MM.1S (cell line): ENCODE measurements around the gene SQSTM1.

Experiments
- DNase-seq: peaks from one replicate; pipeline ENCODE4 v3.0.0-alpha.2; 2015
- H2AFZ ChIP-seq: fragments of 300-600 bp; sonication (generic); 2 replicates; pipeline ENCODE4 v1.6.0; 2016; ENCODE audit warnings: antibody characterized with exemption, low read length
- H3F3A ChIP-seq: fragments of 300-600 bp; sonication (generic); 2 replicates; pipeline ENCODE4 v1.6.1; 2016; ENCODE audit warnings: mild to moderate bottlenecking, antibody characterized with exemption, low read length, moderate library complexity, mixed read lengths; ENCODE audit not compliant: insufficient read depth
- H3K27ac ChIP-seq: fragments of 300-600 bp; sonication (generic); 2 replicates; pipeline ENCODE4 v1.5.1; 2016; ENCODE audit warnings: mild to moderate bottlenecking, low read length
- H3K27me3 ChIP-seq: fragments of 300-600 bp; sonication (generic); replicated peaks from 2 replicates; pipeline ENCODE4 v1.6.0; 2016; ENCODE audit warnings: low read length; ENCODE audit not compliant: insufficient read depth
- H3K36me3 ChIP-seq: fragments of 300-600 bp; sonication (generic); replicated peaks from 2 replicates; pipeline ENCODE4 v1.6.1; 2016; ENCODE audit warnings: mild to moderate bottlenecking, low read length, mixed read lengths; ENCODE audit not compliant: insufficient read depth
- H3K4me1 ChIP-seq: fragments of 300-600 bp; sonication (generic); 2 replicates; pipeline ENCODE4 v1.6.1; 2016; ENCODE audit warnings: low read length, mixed read lengths
- H3K4me2 ChIP-seq: fragments of 300-600 bp; sonication (generic); 2 replicates; pipeline ENCODE4 v1.6.0; 2016; ENCODE audit warnings: low read depth, low read length
- H3K4me3 ChIP-seq: fragments of 300-600 bp; sonication (generic); 2 replicates; pipeline ENCODE4 v1.5.1; 2016; ENCODE audit warnings: low read length, mixed read lengths
- H3K79me2 ChIP-seq: fragments of 300-600 bp; sonication (generic); 2 replicates; pipeline ENCODE4 v1.6.1; 2016; ENCODE audit warnings: mixed run types, low read length, mixed read lengths
- H3K9ac ChIP-seq: fragments of 300-600 bp; sonication (generic); 2 replicates; pipeline ENCODE4 v1.6.1; 2016; ENCODE audit warnings: low read length, mixed read lengths
- H3K9me2 ChIP-seq: fragments of 300-600 bp; sonication (generic); replicated peaks from 2 replicates; pipeline ENCODE4 v1.6.1; 2016; ENCODE audit warnings: mild to moderate bottlenecking, low read length, mixed read lengths; ENCODE audit not compliant: insufficient read depth
- H3K9me3 ChIP-seq: fragments of 300-600 bp; sonication (generic); replicated peaks from 2 replicates; pipeline ENCODE4 v1.6.1; 2016; ENCODE audit warnings: mild to moderate bottlenecking, low read length, mixed read lengths; ENCODE audit not compliant: insufficient read depth
- H4K20me1 ChIP-seq: fragments of 300-600 bp; sonication (generic); 2 replicates; pipeline ENCODE4 v1.6.1; 2016; ENCODE audit warnings: mild to moderate bottlenecking, low read length, moderate library complexity, mixed read lengths; ENCODE audit not compliant: insufficient read depth
- CTCF ChIP-seq: fragments of 300-600 bp; sonication (generic); IDR thresholded peaks from 2 replicates; pipeline ENCODE4 v1.5.1; 2016; ENCODE audit warnings: antibody characterized with exemption, low read length, mixed read lengths
- EZH2 ChIP-seq: fragments of 300-600 bp; sonication (generic); optimal IDR thresholded peaks from 2 replicates; pipeline ENCODE3; 2017; ENCODE audit warnings: low read depth, mild to moderate bottlenecking, antibody characterized with exemption, low read length, mixed read lengths
- EZH2phosphoT487 ChIP-seq: fragments of 300-600 bp; sonication (generic); IDR thresholded peaks from 2 replicates; pipeline ENCODE4 v1.6.1; 2018; ENCODE audit warnings: antibody characterized with exemption, low read length

SQSTM1 gene

GRCh38 chr5:179804555-179804947 lies 16.2 kb upstream of the SQSTM1 start:
- no peaks in the 10 kb centered on the region for H3K9me2 ChIP-seq
- DNase-seq, result no peak
- H3K79me2 ChIP-seq, result peaks cover 63% of the 10 kb centered on the region
- H2AFZ ChIP-seq, result no peak overlapping the region
- no peak for TF ChIP-seq EZH2phosphoT487
- no peak for TF ChIP-seq CTCF
- TF ChIP-seq EZH2, result no peak
- 0 out of 2 replicates have a peak, but pooled peaks cover 3% of the 10 kb centered on the region for H3K36me3 ChIP-seq
- peak overlapping the region; percentile 90 for H3K4me2 ChIP-seq
- no peaks in the 10 kb centered on the region for H4K20me1 ChIP-seq
- H3K9me3 ChIP-seq, result no peaks in the 10 kb centered on the region
- 0 out of 2 replicates have a peak, but pooled peaks cover 4% of the 10 kb centered on the region for H3F3A ChIP-seq
- peaks cover 11% of the 10 kb centered on the region; the same call in 1 of the 2 replicates for H3K4me1 ChIP-seq
- H3K4me3 ChIP-seq, result peak overlapping the region; percentile 91; the same call in 1 of the 2 replicates
- no peaks in the 10 kb centered on the region for H3K27me3 ChIP-seq
- no peak overlapping the region for H3K27ac ChIP-seq
- peak overlapping the region; percentile 87; the same call in 1 of the 2 replicates for H3K9ac ChIP-seq

DNA sequence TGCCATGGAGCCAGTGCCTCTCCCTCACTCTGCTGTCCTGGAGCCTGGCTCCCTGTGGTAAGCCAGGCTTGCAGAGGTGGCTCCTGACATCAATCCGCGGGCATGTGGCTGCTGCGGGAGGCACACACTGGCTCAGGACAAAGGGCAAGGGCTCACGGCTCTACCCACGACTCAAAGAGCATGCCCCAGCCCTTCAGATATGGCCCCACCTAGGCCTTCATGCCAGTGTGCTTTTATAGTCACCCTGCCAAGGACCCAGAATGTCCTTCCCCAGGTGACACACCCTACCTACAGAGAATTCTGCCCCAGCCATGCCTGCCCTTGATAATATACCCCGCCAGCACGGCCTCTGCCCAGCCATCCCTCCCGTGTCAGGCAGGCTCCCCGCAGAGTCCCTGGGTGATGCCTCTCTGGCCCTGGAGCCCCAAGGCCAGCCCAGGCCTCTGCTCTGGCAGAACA lies 15.6 kb upstream of the SQSTM1 start:
- Histone ChIP-seq H3K27ac (peak overlapping the region; percentile 78; the same call in 1 of the 2 replicates), H2AFZ (no peak overlapping the region), H4K20me1 (no peaks in the 10 kb centered on the region), H3K27me3 (no peaks in the 10 kb centered on the region), H3K9me3 (no peaks in the 10 kb centered on the region), H3K79me2 (peaks cover 63% of the 10 kb centered on the region), H3K9ac (peak overlapping the region; percentile 87), H3K4me2 (peak overlapping the region; percentile 90), H3K4me1 (peaks cover 11% of the 10 kb centered on the region; the same call in 1 of the 2 replicates), H3F3A (0 out of 2 replicates have a peak, but pooled peaks cover 4% of the 10 kb centered on the region), H3K4me3 (peak overlapping the region; percentile 91), H3K9me2 (no peaks in the 10 kb centered on the region), H3K36me3 (no peaks in the 10 kb centered on the region)
- DNase-seq, result no peak
- TF ChIP-seq EZH2phosphoT487 (no peak), CTCF (no peak)

DNA sequence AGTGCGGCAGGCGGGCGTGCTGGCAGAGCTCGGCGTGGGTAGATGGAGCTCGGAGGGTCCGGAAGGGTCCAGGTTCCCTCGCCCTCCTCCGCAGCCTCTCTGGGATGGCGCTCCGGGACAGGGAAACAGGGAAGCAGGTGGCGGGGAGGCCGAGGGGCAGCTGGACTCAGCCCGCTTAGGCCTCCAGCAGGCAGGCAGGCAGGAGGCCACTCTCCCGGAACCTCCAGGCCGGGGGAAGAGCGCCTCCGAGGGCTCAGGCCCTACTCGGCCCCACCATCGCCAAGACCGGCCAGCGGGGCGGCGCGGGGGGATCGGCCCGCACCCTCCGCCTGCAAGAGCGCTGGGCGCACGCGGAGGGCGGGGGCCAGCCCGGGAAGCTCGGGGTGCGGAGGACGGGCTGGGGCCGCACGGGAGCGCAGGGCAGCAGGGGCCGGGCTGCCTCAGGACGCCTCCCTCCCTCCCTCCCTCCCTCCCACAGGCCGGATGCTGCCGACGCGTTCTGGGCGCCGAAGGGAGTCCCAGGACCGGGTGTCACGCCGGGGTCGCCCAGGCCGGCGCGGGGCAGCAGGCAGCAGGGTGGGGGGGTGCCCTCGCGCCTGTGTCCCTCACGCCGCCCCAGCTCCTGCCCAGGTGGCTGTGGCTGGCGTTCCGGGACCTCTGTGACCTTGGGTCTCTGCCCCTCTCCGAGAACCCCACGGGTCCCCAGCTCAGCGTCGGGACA lies 15.0 kb upstream of the SQSTM1 start:
- Histone ChIP-seq H3F3A (0 out of 2 replicates have a peak, but pooled peaks cover 4% of the 10 kb centered on the region), H3K27me3 (no peaks in the 10 kb centered on the region), H3K79me2 (peaks cover 63% of the 10 kb centered on the region), H3K27ac (peak overlapping the region; percentile 78; the same call in 1 of the 2 replicates), H3K9ac (peak overlapping the region; percentile 87), H3K4me2 (peak overlapping the region; percentile 90), H2AFZ (no peak overlapping the region), H3K9me2 (no peaks in the 10 kb centered on the region), H4K20me1 (no peaks in the 10 kb centered on the region), H3K36me3 (no peaks in the 10 kb centered on the region), H3K9me3 (no peaks in the 10 kb centered on the region), H3K4me1 (peaks cover 11% of the 10 kb centered on the region; the same call in 1 of the 2 replicates), H3K4me3 (peak overlapping the region; percentile 91)
- DNase-seq, result peak; percentile 65
- TF ChIP-seq CTCF (no peak), EZH2phosphoT487 (no peak), EZH2 (no peak)
